Sigmoid colon (tissue), 7 donors: ENCODE measurements around the gene RIMBP3C. TPM values are rescaled to one million over a fixed set of nuclear protein-coding genes. Genes with fewer than 3 reads are reported as not detected.
"Not testable (repeated sequence)": the region's sequence is repeated elsewhere in the genome, so short reads cannot be mapped to it uniquely, and the experiment has no call there.

Source experiments
- DNase-seq: peaks from one replicate; pipeline ENCODE4 v3.0.0-alpha.2; 2019
- H3K27ac ChIP-seq, 4 donors: fragments of 200-600 bp; sonication (generic); one replicate each; pipeline ENCODE4 v1.5.1; 2016 to 2019; ENCODE audit warnings: mild to moderate bottlenecking in 1 of 4
- H3K27me3 ChIP-seq, 3 donors: fragments of 200-600 bp; sonication (generic); one replicate each; pipeline ENCODE4 v1.5.1; 2019; ENCODE audit warnings: mild to moderate bottlenecking in 1 of 3
- H3K36me3 ChIP-seq, 4 donors: fragments of 200-600 bp; sonication (generic); one replicate each; pipeline ENCODE4 v1.5.1; 2016 to 2019
- H3K4me1 ChIP-seq, 4 donors: fragments of 200-600 bp; sonication (generic); one replicate each; pipeline ENCODE4 v1.5.1; 2017 to 2019
- H3K4me3 ChIP-seq, 4 donors: fragments of 200-600 bp; sonication (generic); one replicate each; pipeline ENCODE4 v1.5.1; 2017 to 2019; ENCODE audit warnings: mild to moderate bottlenecking in 2 of 4, moderate library complexity in 1 of 4
- H3K9me3 ChIP-seq, 4 donors: fragments of 200-600 bp in 3 of 4; sonication (generic) in 3 of 4; one replicate each; pipeline versions ENCODE4 v1.5.1 to v1.6.1; 2013 to 2019
- CTCF ChIP-seq, 4 experiments: fragments of 450-650 bp in 3 of 4; fragments of 200-600 bp in 1 of 4; IDR thresholded peaks; one replicate each; pipeline ENCODE4 v1.5.1; 2016 to 2019; ENCODE audit warnings: antibody characterized with exemption in 4 of 4, mild to moderate bottlenecking in 3 of 4, moderate library complexity in 2 of 4
- EP300 ChIP-seq, 4 donors: sonication (generic); formaldehyde crosslinking; IDR thresholded peaks; one replicate each; pipeline ENCODE4 v1.6.1; 2017; ENCODE audit warnings: antibody characterized with exemption in 4 of 4
- POLR2A ChIP-seq, 2 donors: fragments of 450-650 bp; IDR thresholded peaks; one replicate each; pipeline ENCODE4 v1.6.1; 2016; ENCODE audit warnings: antibody characterized with exemption in 2 of 2, mild to moderate bottlenecking in 2 of 2, moderate library complexity in 2 of 2
- POLR2AphosphoS5 ChIP-seq, 4 donors: sonication (generic); formaldehyde crosslinking; IDR thresholded peaks; one replicate each; pipeline ENCODE4 v1.6.1; 2017; ENCODE audit warnings: antibody characterized with exemption in 4 of 4
- WGBS, 2 donors: extraction: QIAGEN DNeasy Blood & Tissue Kit; methylation state at CpG; one replicate each; pipeline ENCODE4 v1.1.7; 2013; 5-methylcytosine and 5-hydroxymethylcytosine counted together
- intact Hi-C: fragments of 100-400 bp; cut with DNase I; formaldehyde crosslinking; loops from one replicate; pipeline ENCODE4 v1.15.1; 2023
- polyA plus RNA-seq, 3 donors: library from polyadenylated mRNA; stranded (reverse); fragments of 200-250 nt; gene quantifications; one replicate each; pipeline ENCODE4 v1.2.3, GENCODE V29; 2013
- total RNA-seq, 4 donors: library from RNA; depleted of rRNA; stranded (reverse); fragments of >200 nt; gene quantifications; one replicate each; pipeline ENCODE4 v1.1.0, GENCODE V29; 2016
- donor health status: healthy with polysubstance abuse.
- donor health status: Bipolar disorder and iron deficiency.
- donor health status: healthy.

RIMBP3C gene
- total and polyA plus RNA-seq, 7 donors, result 0.10 to 0.14 TPM; not detected in 5

GRCh38 chr22:21564411-21564810, 13.2 kb upstream of the RIMBP3C start:
- TF ChIP-seq POLR2A (IDR thresholded peaks at IDR 0.05) (no peak), CTCF (IDR thresholded peaks at IDR 0.05) (no peak), POLR2AphosphoS5 (IDR thresholded peaks at IDR 0.05) (no peak), EP300 (IDR thresholded peaks at IDR 0.05) (no peak)
- intact Hi-C loops, result no loop called here
- no peak overlapping the region for H3K27ac ChIP-seq
- 90% methylated on average over 6 of the region's 6 CpGs for WGBS, 2 donors
- no peaks in the 10 kb centered on the region for H3K9me3 ChIP-seq
- no peaks in the 10 kb centered on the region for H3K36me3 ChIP-seq
- DNase-seq, result no peak
- H3K4me1 ChIP-seq, result peaks cover 0 to 12% (median 12%) of the 10 kb centered on the region in 4 donors
- no peaks in the 10 kb centered on the region for H3K27me3 ChIP-seq
- no peak overlapping the region for H3K4me3 ChIP-seq

- no peak overlapping the region for H3K27ac ChIP-seq
- H3K27me3 ChIP-seq, result no peaks in the 10 kb centered on the region
- no peaks in the 10 kb centered on the region for H3K9me3 ChIP-seq
- TF ChIP-seq CTCF (IDR thresholded peaks at IDR 0.05) (no peak), EP300 (IDR thresholded peaks at IDR 0.05) (no peak), POLR2AphosphoS5 (IDR thresholded peaks at IDR 0.05) (no peak), POLR2A (IDR thresholded peaks at IDR 0.05) (no peak)
- WGBS, 2 donors, result 94 to 95% methylated on average over 8 of the region's 8 CpGs
- peaks cover 0 to 7% (median 7%) of the 10 kb centered on the region in 4 donors for H3K4me1 ChIP-seq
- DNase-seq, result no peak
- H3K36me3 ChIP-seq, result no peaks in the 10 kb centered on the region
- intact Hi-C loops, result no loop called here
- no peak overlapping the region for H3K4me3 ChIP-seq
These were observed 12.7 kb upstream of the RIMBP3C start for GRCh38 chr22:21563912-21564311.

DNA sequence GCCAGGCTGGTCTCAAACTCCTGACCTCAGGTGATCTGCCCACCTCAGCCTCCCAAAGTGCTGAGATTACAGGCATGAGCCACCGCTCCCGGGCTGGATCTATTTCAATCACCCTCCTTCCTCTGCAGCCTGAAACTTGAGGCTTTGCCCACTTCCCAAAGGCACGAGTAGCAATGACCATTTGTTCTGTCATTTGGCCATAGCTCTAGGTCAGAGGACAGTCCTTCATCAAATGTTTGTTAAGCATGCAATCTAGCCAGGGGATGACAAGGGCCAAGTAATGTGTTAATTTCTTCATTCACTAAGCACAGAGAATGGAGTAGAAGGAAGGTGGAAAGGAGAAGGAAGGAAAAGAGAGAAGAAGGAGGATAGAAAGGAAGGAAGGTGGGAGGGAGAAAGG, 9.4 kb upstream of the RIMBP3C start:
- H3K9me3 ChIP-seq, H3K36me3 ChIP-seq, H3K4me3 ChIP-seq, H3K4me1 ChIP-seq, H3K27me3 ChIP-seq, intact Hi-C loops, H3K27ac ChIP-seq, DNase-seq: not testable (repeated sequence)
- WGBS, 2 donors, result 0 to 33% methylated on average over 1 of the region's 3 CpGs

DNA sequence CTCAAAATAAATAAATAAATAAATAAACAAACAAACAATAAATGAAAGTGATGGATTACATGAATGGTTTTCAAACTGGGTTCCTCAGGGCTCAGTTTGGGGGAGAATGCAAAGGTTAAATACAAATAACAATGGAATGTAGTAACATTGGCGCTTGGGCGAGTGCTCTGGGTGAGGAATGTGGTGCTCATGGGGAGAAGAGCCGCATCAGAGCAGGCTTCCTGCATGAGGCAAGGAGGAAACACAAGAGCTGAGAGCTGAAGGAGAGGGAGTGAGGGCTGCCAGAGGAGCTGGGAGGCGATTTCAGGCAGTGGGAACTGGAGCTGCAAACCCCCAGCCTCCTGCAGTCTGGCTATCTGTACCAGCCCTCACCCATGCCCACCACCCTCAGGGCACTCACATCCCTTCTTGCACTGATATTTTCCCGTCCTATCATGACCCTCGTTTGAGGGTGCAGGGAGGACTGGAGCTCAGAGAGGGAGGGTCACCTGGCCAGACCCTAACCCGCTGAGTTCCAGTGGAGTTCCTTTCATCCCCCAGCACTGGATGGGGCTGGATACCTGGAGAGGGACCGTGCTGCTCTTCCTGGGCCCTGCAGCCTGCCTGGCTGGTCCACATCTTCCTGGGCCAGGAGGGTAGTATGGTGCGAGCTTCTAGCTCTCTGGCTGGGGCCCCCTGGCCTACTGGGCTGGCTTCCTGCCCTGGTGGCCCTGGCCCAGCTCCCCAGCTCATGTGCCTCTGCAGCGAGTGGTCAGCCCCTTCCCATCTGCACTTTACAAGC, 8.3 kb upstream of the RIMBP3C start:
- H3K36me3 ChIP-seq, H3K27me3 ChIP-seq, H3K27ac ChIP-seq, intact Hi-C loops, H3K9me3 ChIP-seq, H3K4me3 ChIP-seq, H3K4me1 ChIP-seq: not testable (repeated sequence)
- peak; percentile 20 for DNase-seq
- 72 to 82% methylated on average over 6 of the region's 10 CpGs for WGBS, 2 donors

DNA sequence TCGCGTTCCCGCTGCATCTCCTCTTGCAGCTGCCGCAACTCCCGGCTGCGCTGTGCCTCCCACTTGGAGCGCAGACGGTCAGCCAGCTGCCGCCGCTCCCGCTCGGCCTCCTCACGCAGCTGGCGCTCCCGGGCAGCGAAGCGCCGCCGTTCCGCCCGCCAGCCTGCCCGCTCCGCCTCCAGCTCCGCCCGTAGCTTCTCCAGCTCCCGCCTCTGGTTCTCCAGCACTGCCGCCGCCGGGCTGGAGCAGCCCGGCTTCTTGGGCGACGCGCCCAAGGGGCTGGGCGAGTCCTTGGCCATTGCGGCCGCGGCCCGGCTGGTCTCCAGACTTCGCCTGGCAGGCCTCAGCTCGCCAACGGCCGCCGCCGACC, 598 bp downstream of the RIMBP3C start:
- intact Hi-C loops, H3K4me1 ChIP-seq, H3K9me3 ChIP-seq, H3K27me3 ChIP-seq, DNase-seq, H3K4me3 ChIP-seq, H3K27ac ChIP-seq, H3K36me3 ChIP-seq: not testable (repeated sequence)
- WGBS, 2 donors, result no CpG with 5 or more reads among the region's 44 CpGs

DNA sequence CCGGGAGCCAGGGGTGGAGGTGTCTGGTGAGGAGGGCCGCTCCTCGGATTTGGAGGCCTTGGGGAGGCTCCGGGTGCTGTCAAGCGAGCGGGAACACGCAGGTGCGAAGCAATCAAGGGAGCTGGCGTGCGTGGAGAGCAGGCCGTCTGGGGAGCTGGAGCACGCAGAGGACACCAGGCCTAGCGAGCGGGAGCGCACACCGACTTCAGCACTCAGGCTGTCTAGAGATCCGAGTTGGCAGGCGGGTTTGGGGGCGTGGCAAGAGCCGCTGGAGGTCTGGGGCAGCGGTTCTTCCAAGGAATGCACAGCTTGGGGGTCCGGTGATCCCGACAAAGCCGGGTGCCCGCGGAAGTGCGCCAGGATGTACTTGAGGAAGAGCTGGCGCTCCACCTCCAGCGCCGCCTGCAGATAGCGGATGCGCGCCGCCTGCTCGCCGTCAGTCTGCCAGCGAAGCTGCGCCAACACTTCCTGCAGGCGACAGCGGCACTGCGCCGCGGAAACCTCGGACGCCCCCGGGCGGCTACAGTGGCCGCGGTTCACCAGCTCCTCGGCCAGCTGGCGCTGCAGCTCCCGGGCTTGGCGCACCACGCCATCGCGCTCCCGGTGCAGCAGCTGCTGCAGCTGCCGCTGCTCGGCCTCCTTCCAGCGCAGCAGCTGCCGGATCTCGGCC, 1.1 kb downstream of the RIMBP3C start:
- WGBS, 2 donors, result no CpG with 5 or more reads among the region's 62 CpGs
- H3K27ac ChIP-seq, H3K9me3 ChIP-seq, H3K36me3 ChIP-seq, H3K4me1 ChIP-seq, DNase-seq, H3K27me3 ChIP-seq, H3K4me3 ChIP-seq, intact Hi-C loops: not testable (repeated sequence)

- H3K36me3 ChIP-seq, DNase-seq, H3K27ac ChIP-seq, H3K27me3 ChIP-seq, intact Hi-C loops, H3K4me3 ChIP-seq, H3K9me3 ChIP-seq, H3K4me1 ChIP-seq: not testable (repeated sequence)
- no CpG with 5 or more reads among the region's 38 CpGs for WGBS, 2 donors
These were observed 1.7 kb downstream of the RIMBP3C start for GRCh38 chr22:21549558-21549957.

GRCh38 chr22:21544432-21545322, 6.6 kb downstream of the RIMBP3C start:
- WGBS, 2 donors, result 98 to 99% methylated on average over 2 of the region's 17 CpGs
- H3K4me3 ChIP-seq, intact Hi-C loops, H3K27ac ChIP-seq, H3K4me1 ChIP-seq, H3K36me3 ChIP-seq, H3K27me3 ChIP-seq, DNase-seq, H3K9me3 ChIP-seq: not testable (repeated sequence)

- WGBS, 2 donors, result no CpG with 5 or more reads among the region's 7 CpGs
- H3K36me3 ChIP-seq, H3K27me3 ChIP-seq, H3K27ac ChIP-seq, H3K9me3 ChIP-seq, intact Hi-C loops, H3K4me3 ChIP-seq, H3K4me1 ChIP-seq, DNase-seq: not testable (repeated sequence)
These were observed 11.4 kb downstream of the RIMBP3C start for GRCh38 chr22:21539862-21540261.
